GM19467 (cell line): Measurements from ENCODE around the gene SLFN11.
"Not testable (repeated sequence)": the region's sequence is repeated elsewhere in the genome, so short reads cannot be mapped to it uniquely, and the experiment has no call there.

Source experiments
- ATAC-seq: cut with Tn5 transposase; IDR thresholded peaks from one replicate; pipeline ENCODE4 v1.9.1; 2021; ENCODE audit warnings: mild to moderate bottlenecking, moderate library complexity; ENCODE audit not compliant: unreplicated experiment

SLFN11 gene

DNA sequence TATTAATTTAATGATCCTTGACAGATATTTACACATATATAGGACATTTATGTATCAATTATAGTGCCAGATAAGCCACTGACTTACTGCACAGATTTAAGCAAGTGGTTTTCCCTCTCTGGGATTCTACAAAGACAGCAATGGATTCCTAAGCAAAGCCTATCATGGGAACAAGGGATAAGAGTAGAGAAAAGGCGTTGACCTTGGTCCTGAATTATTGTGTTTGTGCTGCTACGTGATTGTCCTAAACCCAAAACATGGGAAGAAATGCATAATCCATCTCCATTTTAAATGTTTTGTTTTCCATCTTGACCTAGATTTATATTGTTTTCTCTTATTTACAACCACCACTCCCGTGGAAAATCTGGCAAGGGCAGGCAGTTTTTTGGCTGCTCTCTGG, 14.0 kb downstream of the SLFN11 start:
- no peak for ATAC-seq

DNA sequence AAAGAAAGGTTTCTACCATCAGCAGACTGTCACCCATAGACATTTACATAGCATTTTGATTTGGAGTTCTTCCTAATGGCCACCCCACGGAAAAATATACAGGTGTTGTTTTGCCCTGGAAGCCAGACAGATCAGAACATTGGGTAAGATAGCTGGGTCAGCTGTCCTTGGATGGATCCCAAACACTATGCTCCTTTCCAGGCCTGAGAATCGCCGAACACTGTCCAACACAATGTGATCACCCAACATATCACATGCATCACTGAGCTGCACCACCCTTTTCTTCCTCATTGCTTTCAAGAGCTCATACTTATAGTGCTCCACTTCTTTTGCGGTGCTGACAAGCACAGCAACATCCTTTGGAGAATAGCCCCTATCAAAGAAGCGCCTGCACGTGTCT, 21.1 kb downstream of the SLFN11 start:
- no peak for ATAC-seq

GRCh38 chr17:35350493-35350892, 22.9 kb downstream of the SLFN11 start:
- ATAC-seq, result no peak

GRCh38 chr17:35345926-35346771, 27.3 kb downstream of the SLFN11 start:
- no peak for ATAC-seq

- ATAC-seq, result no peak
Measured at GRCh38 chr17:35345445-35345925, 27.9 kb downstream of the SLFN11 start.

GRCh38 chr17:35344262-35344661, 29.2 kb downstream of the SLFN11 start:
- ATAC-seq, result no peak

- no peak for ATAC-seq
Measured at GRCh38 chr17:35342276-35342675, 31.1 kb downstream of the SLFN11 start.

DNA sequence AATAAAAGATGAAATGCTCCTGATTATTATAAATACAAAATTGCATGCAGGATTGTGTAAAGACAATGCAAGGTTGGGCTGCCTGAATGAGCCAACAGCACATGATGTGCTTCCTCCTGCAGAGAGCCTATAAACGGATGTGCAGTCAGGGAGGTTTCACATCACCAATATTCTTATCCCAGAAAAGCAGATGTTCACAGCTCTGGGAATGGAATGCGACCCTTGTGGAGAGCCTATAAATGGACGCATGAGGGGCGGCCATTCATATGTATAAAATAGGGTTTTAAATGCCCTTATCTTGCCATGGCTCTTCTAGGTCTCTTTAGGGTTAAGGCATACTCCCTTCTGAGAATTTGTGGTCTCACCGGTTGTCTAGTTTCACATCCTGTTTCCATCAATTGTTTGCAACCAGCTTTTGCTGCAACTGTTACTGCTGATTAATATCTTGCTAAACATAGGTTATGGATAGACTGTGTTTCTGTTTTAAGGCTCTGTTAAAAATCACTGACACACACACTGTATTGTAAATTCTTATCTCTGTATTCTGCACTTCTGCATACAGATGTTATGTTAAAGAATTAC, 31.9 kb downstream of the SLFN11 start:
- ATAC-seq, result no peak

DNA sequence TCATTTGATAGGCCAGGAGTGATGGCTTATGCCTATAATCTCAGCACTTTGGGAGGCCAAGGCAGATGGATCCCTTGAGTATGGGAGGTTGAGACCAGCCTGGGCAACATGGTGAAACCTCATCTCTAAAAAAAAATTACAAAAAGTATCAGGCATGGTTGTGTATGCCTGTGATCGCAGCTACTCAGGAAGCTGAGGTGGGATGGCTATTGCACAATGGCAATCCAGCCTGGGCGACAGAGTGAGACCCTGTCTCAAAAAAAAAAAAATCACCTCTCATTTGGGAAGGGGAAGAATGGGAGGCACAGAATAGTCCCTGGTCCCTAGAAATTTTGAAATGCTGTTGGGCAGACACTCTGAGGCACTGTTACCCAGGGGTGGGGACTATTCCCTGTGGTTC, 35.2 kb downstream of the SLFN11 start:
- no peak for ATAC-seq

GRCh38 chr17:35337364-35337763, 36.1 kb downstream of the SLFN11 start:
- ATAC-seq, result no peak

DNA sequence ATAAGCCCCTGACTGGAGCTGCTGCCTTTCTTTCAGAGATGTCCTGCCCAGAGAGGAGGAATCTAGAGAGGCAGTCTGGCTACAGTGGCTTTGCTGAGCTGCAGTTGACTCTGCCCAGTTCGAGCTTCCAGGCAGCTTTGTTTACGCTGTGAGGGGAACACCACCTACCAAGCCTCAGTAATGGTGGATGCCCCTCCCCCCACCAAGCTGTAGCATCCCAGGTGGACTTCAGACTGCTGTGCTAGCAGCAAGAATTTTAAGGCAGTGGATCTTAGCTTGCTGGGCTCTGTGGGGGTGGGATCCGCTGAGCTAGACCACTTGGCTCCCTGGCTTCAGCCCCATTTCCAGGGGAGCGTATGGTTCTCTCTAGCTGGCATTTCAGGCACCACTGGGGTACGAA, 39.8 kb downstream of the SLFN11 start:
- not testable (repeated sequence) for ATAC-seq

- no peak for ATAC-seq
Measured at GRCh38 chr17:35322749-35323148, 50.7 kb downstream of the SLFN11 start.

GRCh38 chr17:35315971-35316370, 57.5 kb downstream of the SLFN11 start:
- ATAC-seq, result no peak

- ATAC-seq, result no peak
Measured at GRCh38 chr17:35315283-35315682, 58.1 kb downstream of the SLFN11 start.

DNA sequence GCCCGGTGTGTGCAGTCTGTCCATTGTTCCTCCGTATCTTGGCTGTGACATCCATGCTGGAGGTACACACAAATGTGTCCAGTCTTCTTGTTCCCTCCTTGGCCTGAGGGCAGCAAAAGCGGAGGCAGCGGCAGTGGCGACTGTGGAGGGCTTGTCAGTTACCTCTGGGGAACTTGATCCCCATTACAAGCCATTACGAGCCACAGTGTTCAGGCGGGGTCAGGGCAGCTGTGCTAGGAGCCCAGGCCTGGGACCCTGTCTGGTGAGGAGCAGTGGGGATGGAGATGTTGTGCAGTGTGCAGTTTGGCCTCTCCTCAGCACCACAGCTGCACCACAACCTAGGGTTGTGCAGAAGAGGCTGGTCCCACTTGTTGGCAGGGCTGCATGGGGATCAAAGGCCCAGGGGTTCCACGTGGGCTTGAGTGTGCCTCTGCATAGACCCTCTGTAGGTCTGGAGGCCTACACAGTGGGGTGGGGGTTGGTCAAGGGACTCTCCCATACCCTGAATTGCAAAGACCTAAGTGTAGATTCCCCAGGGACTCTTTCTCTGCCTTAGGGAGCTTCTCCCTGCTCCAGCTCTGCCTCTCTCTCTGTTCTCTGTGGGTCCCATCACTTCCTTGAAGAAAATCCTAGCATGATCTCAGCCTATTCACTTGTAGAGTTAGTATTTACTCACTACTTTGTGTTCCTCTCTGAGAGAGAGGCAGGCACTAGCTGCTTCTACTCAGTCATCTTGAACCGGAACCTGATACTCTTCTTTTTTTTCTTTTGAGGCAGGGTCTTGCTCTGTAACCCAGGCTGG, 58.8 kb downstream of the SLFN11 start:
- ATAC-seq, result no peak

DNA sequence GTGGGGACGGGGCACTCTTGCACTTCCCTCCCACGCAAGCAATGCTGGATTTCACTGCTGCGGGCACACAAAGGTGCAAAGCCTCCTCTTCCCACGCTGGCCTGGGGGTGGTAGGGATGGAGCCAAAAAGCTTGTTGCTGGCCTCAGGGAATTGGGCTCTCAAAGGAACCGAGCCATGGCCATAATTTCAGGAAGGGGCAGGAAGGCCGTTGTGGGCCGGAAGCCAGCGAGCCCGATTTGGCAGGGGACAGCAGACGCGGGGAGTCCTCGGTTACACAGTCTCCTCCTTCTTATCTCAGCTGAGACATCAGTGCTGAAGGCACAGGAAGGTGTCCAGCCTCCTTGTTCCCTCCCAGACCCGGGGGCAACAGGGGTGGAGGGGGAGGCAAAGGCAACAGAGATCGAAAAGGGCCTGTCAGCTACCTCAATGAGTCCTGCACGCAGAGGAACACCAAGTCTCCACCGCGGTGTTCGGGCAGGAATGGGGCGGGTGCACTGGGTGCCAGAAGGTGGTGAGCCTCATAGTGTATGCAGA, 59.5 kb downstream of the SLFN11 start:
- no peak for ATAC-seq

DNA sequence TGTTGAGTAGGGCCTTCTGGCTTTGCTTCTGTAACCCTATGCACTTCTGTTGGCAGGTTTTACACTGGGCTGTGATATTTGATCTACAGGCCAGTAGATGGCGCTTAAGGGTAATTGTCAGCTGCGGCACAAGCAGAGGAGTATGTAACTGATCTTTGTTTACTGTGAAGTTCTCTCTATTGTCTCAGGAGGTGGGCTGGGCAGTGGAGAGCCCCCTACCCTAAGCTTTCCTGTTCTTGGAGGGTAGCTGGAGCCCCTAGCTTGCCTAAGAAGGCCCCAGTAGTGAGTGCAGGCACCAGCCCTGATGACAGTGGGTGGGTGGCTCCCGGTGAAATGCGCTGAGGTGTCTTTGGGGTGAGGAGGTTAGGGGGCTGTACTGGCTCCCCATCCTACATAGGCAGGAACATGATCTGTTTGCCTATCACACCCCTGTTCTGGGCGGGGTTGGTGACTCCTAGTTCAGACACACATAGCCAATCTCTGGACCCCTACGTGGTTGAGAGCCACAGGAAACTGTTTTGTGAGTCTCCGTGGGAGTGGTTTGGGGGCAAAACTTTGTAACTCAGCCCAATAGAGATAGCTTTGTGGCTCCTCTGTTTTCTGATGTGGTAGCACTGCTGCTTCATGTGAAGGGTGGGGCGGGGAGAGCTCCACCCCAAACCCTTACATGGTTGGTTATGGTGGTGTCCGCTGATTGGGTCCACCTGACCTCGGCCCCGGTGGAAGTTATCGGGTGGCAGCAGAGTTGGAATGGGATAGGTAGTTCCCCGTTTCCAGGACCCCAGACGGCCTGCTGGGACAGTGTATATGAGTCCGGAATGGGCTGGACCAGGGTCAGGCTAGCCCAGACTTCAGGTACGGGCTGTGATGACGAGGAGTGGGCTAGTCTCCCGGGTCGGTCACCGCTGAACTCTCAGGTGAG, 60.4 kb downstream of the SLFN11 start:
- no peak for ATAC-seq

- ATAC-seq, result no peak
Measured at GRCh38 chr17:35312346-35312745, 61.1 kb downstream of the SLFN11 start.

DNA sequence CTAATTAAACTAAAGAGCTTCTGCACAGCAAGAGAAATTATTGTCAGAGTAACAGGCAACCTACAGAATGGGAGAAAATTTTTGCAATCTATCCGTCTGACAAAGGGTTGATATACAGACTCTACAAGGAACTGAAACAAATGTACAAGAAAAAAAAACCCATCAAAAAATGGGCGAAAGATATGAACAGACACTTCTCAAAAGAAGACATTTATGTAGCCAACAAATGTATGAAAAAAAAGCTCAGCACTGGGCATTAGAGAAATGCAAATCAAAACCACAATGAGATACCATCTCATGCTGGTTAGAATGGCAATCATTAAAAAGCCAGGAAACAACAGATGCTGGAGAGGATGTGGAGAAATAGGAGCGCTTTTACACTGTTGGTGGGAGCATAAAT, 64.1 kb downstream of the SLFN11 start:
- ATAC-seq, result not testable (repeated sequence)
